Hematopoietic multipotent progenitor cell treated with erythropoietin and hydrocortisone succinate and interleukin-3 and kit ligand, for 17 days (in vitro differentiated cells): Measurements from ENCODE around the gene SOS1.
A peak's percentile ranks its signal among the peaks of the same experiment; 100 is the strongest.
"Not testable (repeated sequence)": the region's sequence is repeated elsewhere in the genome, so short reads cannot be mapped to it uniquely, and the experiment has no call there.

Experiments used
- DNase-seq: peaks from one replicate; pipeline ENCODE4 v3.0.0-alpha.2; 2015; ENCODE audit warnings: low spot score

The SOS1 gene

GRCh38 chr2:39138837-39139211 lies 18.0 kb upstream of the SOS1 start:
- DNase-seq, result no peak

GRCh38 chr2:39138187-39138836 lies 17.5 kb upstream of the SOS1 start:
- DNase-seq, result not testable (repeated sequence)

GRCh38 chr2:39136799-39137198 lies 15.9 kb upstream of the SOS1 start:
- DNase-seq, result no peak

- DNase-seq, result no peak
Measured at GRCh38 chr2:39135690-39136259, 14.9 kb upstream of the SOS1 start.

- DNase-seq, result no peak
Measured at GRCh38 chr2:39133215-39133851, 12.5 kb upstream of the SOS1 start.

GRCh38 chr2:39128919-39129391 lies 8.1 kb upstream of the SOS1 start:
- DNase-seq, result no peak

- DNase-seq, result no peak
Measured at GRCh38 chr2:39127973-39128372, 7.1 kb upstream of the SOS1 start.

- no peak for DNase-seq
Measured at GRCh38 chr2:39124746-39125057, 3.9 kb upstream of the SOS1 start.

- peak; percentile 93 for DNase-seq
Measured at GRCh38 chr2:39124000-39124745, 3.3 kb upstream of the SOS1 start.

- no peak for DNase-seq
Measured at GRCh38 chr2:39123436-39123999, 2.7 kb upstream of the SOS1 start.

GRCh38 chr2:39121523-39122063 lies 742 bp upstream of the SOS1 start:
- DNase-seq, result no peak

GRCh38 chr2:39120521-39120770 lies 405 bp downstream of the SOS1 start:
- DNase-seq, result no peak

GRCh38 chr2:39119732-39120520 lies 925 bp downstream of the SOS1 start:
- peak; percentile 70 for DNase-seq

- DNase-seq, result peak; percentile 49
Measured at GRCh38 chr2:39118786-39119499, 1.9 kb downstream of the SOS1 start.

- DNase-seq, result no peak
Measured at GRCh38 chr2:39115556-39115955, 5.3 kb downstream of the SOS1 start.

GRCh38 chr2:39114771-39115170 lies 6.1 kb downstream of the SOS1 start:
- no peak for DNase-seq

GRCh38 chr2:39109537-39109936 lies 11.3 kb downstream of the SOS1 start:
- no peak for DNase-seq

- no peak for DNase-seq
Measured at GRCh38 chr2:39108377-39108776, 12.5 kb downstream of the SOS1 start.

- no peak for DNase-seq
Measured at GRCh38 chr2:39107724-39108273, 13.1 kb downstream of the SOS1 start.

GRCh38 chr2:39107156-39107555 lies 13.7 kb downstream of the SOS1 start:
- no peak for DNase-seq
